Medulla oblongata (tissue), 1 donor: ENCODE measurements around the gene PCAT6.
"Not testable (repeated sequence)": the region's sequence is repeated elsewhere in the genome, so short reads cannot be mapped to it uniquely, and the experiment has no call there.

ENCODE experiments used
- DNase-seq: peaks from one replicate; pipeline ENCODE4 v3.0.0-alpha.2; 2015; ENCODE audit errors: extremely low spot score

The PCAT6 gene

DNA sequence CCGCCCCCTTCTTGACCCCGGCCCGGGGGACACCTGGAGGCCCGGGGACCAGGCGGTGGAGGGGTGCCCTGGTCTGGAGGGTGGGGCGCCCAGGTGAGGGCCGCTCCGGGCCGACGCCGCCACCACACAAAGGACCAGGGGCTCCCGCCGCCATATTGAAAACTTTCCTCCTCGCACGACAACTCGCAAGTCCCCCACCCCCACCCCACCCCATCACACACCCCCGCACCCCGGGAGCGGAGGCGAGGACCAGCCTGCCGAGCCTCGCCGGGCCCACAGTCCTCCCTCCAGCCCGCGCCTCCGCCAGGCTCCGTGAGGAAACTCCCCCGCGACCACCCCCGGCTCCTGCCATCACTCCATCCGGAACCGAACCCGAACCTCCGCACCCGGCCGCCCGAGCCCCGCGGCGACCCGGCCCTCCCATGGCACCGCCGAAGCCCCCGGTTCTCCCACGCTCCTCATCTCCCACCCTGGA is 3.3 kb upstream of the PCAT6 start:
- DNase-seq: peak; percentile 9

DNA sequence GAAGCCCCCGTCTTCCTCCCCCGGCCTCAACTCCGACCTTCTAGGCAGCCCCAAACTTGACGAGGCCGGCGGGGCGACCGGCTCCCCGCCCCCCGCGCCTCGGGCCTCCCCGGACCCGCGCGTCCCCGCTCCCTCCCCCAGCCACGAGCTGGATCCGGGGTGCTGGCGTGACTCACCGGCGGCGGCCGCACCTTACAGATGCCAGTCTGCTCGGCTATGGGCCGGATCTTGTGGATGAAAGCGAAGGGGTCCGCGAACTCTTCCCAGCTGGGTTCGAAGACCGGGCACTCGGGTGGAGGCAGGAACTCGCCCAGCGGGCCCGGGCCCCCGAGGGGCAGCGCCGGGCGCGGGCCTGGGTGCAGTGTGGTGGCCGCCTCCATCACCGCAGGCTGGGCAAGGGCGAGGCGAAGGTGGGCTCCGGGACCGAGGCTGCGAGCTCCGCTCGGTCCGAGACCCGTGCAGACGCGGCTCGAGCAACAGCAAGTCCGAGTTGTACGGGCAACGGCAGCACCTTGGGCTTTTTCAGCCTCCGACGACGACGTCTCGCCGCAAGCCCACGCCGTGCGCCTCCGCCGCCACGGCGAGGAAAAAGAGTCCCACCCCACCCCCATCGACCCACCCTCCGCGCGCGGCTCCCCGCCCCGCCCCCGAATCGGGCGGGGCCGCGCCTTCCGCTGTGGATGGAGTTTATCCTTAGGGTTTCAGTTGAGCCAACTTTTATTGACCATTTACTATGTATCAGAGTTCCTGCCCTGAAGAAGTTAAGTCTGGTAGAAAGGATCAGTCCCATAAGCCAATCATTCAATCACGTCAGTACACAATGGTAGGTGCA is 2.6 kb upstream of the PCAT6 start, which contains the start of gene KDM5B:
Gene KDM5B, minus strand, starts transcription at position 496 of the 832 bp plus-strand sequence. Its CDS starts 116 bp downstream, at position 380.
- DNase-seq: peak; percentile 62

- DNase-seq: peak; percentile 9
Observed at GRCh38 chr1:202809597-202810159, 1.1 kb upstream of the PCAT6 start.

DNA sequence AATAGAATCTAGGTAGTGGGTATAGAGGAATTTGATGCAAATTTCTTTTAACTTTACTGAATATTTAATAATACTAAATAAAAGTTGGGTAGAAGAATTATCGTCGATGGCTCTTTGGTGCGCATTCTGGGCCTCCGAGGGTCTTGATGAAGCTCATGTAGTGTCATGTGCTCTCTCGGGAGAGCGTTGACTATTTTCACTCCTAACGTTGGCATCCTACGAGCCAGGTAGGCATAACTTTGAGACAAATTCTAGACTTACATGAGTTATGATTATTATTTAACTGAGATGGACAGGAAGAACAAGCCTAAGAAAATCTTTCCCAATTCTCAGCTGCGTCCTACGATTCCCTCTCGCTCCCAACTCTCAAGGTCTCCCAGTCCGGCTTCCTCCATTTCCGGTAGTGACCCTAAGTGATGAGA is 550 bp upstream of the PCAT6 start:
- DNase-seq: no peak

DNA sequence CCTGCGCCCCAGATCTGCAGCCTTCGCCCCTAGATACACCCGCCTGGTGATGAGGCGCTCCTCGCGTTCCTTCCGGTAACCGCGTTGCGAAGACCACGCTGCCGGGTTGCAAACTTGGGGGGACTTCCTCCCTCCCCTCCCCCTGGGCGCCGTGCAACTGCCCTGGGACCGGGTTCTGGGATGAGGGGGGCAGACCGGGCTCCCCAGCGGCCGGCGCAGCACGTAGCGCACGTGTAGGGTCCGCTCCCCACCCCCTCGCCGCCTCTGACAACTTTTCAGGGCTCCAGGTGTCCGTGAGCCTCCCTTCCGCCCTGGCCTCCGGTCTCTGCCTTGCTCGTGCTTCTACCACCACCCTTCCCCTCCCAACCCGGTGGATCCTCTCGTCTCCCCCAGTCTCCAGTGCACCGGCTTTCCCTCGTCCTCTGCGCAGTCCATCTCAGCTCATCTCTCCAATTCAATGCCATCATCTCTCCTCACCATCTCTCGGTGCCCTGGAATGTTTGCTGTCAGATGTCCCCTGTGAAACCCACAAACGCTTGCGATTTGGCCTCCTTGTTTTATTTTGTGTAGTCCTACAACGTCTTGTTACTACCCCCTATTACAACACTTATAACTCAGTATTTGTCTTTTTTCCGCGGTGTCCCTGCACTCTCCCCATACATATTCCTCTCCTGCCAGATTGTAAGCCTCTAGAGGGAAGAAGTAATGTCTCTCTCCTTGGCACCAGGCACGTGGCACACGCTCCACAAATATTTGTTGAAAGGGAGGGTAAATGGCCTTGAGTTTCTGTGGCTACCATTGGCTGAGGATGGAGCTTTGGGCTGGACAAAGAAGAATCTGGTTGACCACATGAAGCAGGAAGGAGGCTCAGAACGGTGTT is 782 bp downstream of the PCAT6 start:
- no peak for DNase-seq

GRCh38 chr1:202812176-202813026 is 1.6 kb downstream of the PCAT6 start:
- DNase-seq: no peak

- DNase-seq: no peak
Observed at GRCh38 chr1:202815120-202815519, 4.4 kb downstream of the PCAT6 start.

DNA sequence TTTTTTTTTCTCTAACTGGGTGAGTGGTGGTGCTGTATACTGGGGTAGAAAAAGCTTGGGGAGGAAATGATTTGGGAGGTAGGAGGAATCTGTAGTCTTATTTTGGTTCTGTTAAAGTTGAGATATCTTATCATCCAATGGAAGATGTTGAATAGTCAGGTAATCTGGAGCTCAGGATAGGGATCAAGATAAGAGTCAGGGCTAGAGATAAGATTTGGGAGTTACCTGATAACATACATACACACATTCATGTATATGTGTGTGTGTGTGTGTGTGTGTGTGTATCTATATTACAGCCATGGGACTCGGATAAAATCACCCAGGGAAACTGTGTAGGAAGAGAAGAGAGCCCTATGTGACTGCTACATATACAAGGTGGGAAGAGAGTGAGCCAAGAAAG is 8.1 kb downstream of the PCAT6 start:
- DNase-seq: no peak

- DNase-seq: no peak
Observed at GRCh38 chr1:202821467-202821866, 10.7 kb downstream of the PCAT6 start.

GRCh38 chr1:202825748-202826147 is 15.0 kb downstream of the PCAT6 start:
- no peak for DNase-seq

DNA sequence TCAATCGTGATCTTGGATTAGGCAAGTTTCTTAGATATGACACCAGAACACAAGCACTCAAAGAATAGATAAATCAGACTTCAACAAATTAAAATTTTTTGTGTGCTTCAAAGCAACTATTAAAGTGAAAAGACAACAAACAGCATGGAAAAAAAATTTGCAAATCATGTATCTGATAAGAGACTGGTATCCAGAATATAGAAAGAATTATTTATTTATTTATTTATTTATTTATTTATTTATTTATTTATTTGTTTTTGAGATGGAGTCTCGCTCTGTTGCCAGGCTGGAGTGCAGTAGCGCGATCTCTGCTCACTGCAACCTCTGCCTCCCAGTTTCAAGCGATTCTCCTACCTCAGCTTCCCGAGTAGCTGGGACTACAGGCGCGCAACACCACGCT is 18.5 kb downstream of the PCAT6 start:
- not testable (repeated sequence) for DNase-seq

- no peak for DNase-seq
Observed at GRCh38 chr1:202831906-202832305, 21.2 kb downstream of the PCAT6 start.

GRCh38 chr1:202834771-202835547 is 24.2 kb downstream of the PCAT6 start:
- DNase-seq: no peak

- DNase-seq: no peak
Observed at GRCh38 chr1:202835548-202836072, 24.9 kb downstream of the PCAT6 start.

- DNase-seq: no peak
Observed at GRCh38 chr1:202836623-202837403, 26.1 kb downstream of the PCAT6 start.

GRCh38 chr1:202837746-202838262 is 27.1 kb downstream of the PCAT6 start:
- no peak for DNase-seq

GRCh38 chr1:202843081-202843480 is 32.3 kb downstream of the PCAT6 start:
- DNase-seq: no peak

DNA sequence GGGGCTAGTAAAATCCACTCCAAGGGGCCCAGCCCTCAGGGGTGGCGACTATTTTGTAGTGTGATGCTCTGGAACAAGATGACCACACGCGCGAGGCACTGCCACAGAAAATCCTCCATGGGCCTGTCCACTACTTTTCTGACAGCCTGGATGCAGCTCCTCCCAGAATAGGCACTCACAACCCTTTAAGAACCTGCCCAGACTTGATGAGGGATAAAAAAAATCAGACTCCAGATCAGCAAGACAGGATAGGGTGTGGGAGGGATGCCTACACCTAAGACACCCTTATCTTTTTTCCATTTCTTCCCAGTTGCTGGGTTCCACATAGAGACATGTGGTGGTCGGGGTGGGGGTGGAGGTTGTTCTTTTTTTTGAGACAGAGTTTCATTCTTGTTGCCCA is 33.5 kb downstream of the PCAT6 start:
- no peak for DNase-seq

- no peak for DNase-seq
Observed at GRCh38 chr1:202844935-202845334, 34.2 kb downstream of the PCAT6 start.
